PC-9 (cell line): ENCODE measurements around the gene AKAP5. TPM values are rescaled to one million over a fixed set of nuclear protein-coding genes. Genes with fewer than 3 reads are reported as not detected.

Experiments used
- BruUV-seq: library from RNA; stranded (reverse); fragments of 400-500 nt; replicated peaks from 2 replicates; lab custom pipeline; 2021; lab: Mats Ljungman, UMichigan
- CTCF ChIA-PET: fragments of 300-600 bp; sonication (Branson Sonifier 250); formaldehyde crosslinking; loops from one replicate; lab custom pipeline; 2022; ENCODE audit warnings: antibody characterized with exemption; lab: Charles Lee
- POLR2A ChIA-PET: fragments of 300-600 bp; sonication (Branson Sonifier 250); formaldehyde crosslinking; loops from one replicate; lab custom pipeline; 2022; ENCODE audit warnings: antibody characterized with exemption; ENCODE audit not compliant: unreplicated experiment; lab: Charles Lee
- DNase-seq, 2 experiments: peaks; one replicate each; pipeline versions ENCODE4 v3.0.0 to v3.0.0-alpha.2; 2015 to 2022; ENCODE audit warnings: mixed read lengths in 1 of 2
- H2AFZ ChIP-seq: fragments of 200-600 bp; sonication (generic); 2 replicates; pipeline ENCODE4 v1.8.1; 2017; ENCODE audit warnings: antibody characterized with exemption
- H3F3A ChIP-seq: fragments of 200-600 bp; sonication (generic); 2 replicates; pipeline ENCODE4 v1.8.1; 2017; ENCODE audit warnings: antibody characterized with exemption, mild to moderate bottlenecking, low read depth; ENCODE audit not compliant: insufficient read depth
- H3K27ac ChIP-seq: fragments of 200-600 bp; sonication (generic); 2 replicates; pipeline ENCODE4 v1.6.1; 2016; ENCODE audit warnings: mixed run types
- H3K27me3 ChIP-seq: fragments of 200-600 bp; sonication (generic); 2 replicates; pipeline ENCODE4 v1.6.1; 2016; ENCODE audit warnings: low read depth, mixed run types; ENCODE audit not compliant: insufficient read depth
- H3K36me3 ChIP-seq: fragments of 200-600 bp; sonication (generic); 2 replicates; pipeline ENCODE4 v1.6.1; 2016; ENCODE audit warnings: low read depth, mixed run types
- H3K4me1 ChIP-seq: fragments of 200-600 bp; sonication (generic); replicated peaks from 2 replicates; pipeline ENCODE4 v1.6.1; 2016; ENCODE audit warnings: mixed run types; ENCODE audit not compliant: insufficient read depth
- H3K4me2 ChIP-seq: fragments of 200-600 bp; sonication (generic); 2 replicates; pipeline ENCODE4 v1.6.1; 2017; ENCODE audit warnings: mixed run types
- H3K4me3 ChIP-seq: fragments of 200-600 bp; sonication (generic); 2 replicates; pipeline ENCODE4 v1.6.1; 2016; ENCODE audit warnings: mixed run types
- H3K79me2 ChIP-seq: fragments of 200-600 bp; sonication (generic); 2 replicates; pipeline ENCODE4 v1.6.1; 2017; ENCODE audit warnings: low read depth, mixed run types
- H3K9me2 ChIP-seq: fragments of 200-600 bp; sonication (generic); 2 replicates; pipeline ENCODE4 v1.8.1; 2017; ENCODE audit warnings: mild to moderate bottlenecking; ENCODE audit not compliant: insufficient read depth
- H3K9me3 ChIP-seq: fragments of 200-600 bp; sonication (generic); 2 replicates; pipeline ENCODE4 v1.8.1; 2016; ENCODE audit warnings: low read depth; ENCODE audit not compliant: insufficient read depth
- H4K20me1 ChIP-seq: fragments of 200-600 bp; sonication (generic); 2 replicates; pipeline ENCODE4 v1.8.1; 2017; ENCODE audit not compliant: insufficient read depth
- CTCF ChIP-seq: fragments of 200-600 bp; sonication (generic); conservative IDR thresholded peaks from 2 replicates; pipeline ENCODE4 v1.6.1; 2017; ENCODE audit warnings: mixed run types, antibody characterized with exemption, mild to moderate bottlenecking, moderate library complexity
- EZH2 ChIP-seq: fragments of 200-600 bp; sonication (generic); IDR thresholded peaks from 2 replicates; pipeline ENCODE4 v1.8.0; 2017; ENCODE audit warnings: antibody characterized with exemption, low read depth
- intact Hi-C: fragments of 100-400 bp; cut with micrococcal nuclease; formaldehyde crosslinking; loops from one replicate; pipeline ENCODE4 v1.10.0; 2022; ENCODE audit not compliant: unreplicated experiment
- total RNA-seq: library from RNA; stranded (reverse); gene quantifications from 2 replicates; pipeline ENCODE4 v1.2.3, GENCODE V29; 2021

The AKAP5 gene
- total RNA-seq, 1 experiment from 2014 or later: 0.72 TPM

GRCh38 chr14:64444140-64444539 lies 21.2 kb upstream of the AKAP5 start:
- H3K4me1 ChIP-seq: peaks cover 4% of the 10 kb centered on the region
- ChIA-PET CTCF (interaction anchor here (0.7 kb wide), 1 partner anchor 59 kb away, joined by 8 read pairs; the partner anchor contains the start of gene ZBTB25), POLR2A (no interaction called here)
- H3K4me3 ChIP-seq: no peak overlapping the region
- H3K4me2 ChIP-seq: no peak overlapping the region
- H3K36me3 ChIP-seq: peaks cover 35% of the 10 kb centered on the region
- no peaks in the 10 kb centered on the region for H3K79me2 ChIP-seq
- H2AFZ ChIP-seq: no peak overlapping the region
- H3K27me3 ChIP-seq: no peaks in the 10 kb centered on the region
- intact Hi-C loops: no loop called here
- DNase-seq: no peak
- peaks cover 7% of the 10 kb centered on the region; the same call in 1 of the 2 replicates for H3F3A ChIP-seq
- H3K9me2 ChIP-seq: no peaks in the 10 kb centered on the region
- TF ChIP-seq EZH2: no peak
- TF ChIP-seq CTCF: no peak
- H3K27ac ChIP-seq: no peak overlapping the region
- no TSS peak for BruUV-seq
- H4K20me1 ChIP-seq: no peaks in the 10 kb centered on the region
- no peaks in the 10 kb centered on the region for H3K9me3 ChIP-seq

- no peak overlapping the region for H3K4me2 ChIP-seq
- no peak overlapping the region for H3K4me3 ChIP-seq
- no peak overlapping the region for H3K27ac ChIP-seq
- ChIA-PET CTCF (interaction anchor here (0.7 kb wide), 1 partner anchor 8 kb away, joined by 3 read pairs; no protein-coding TSS in a partner anchor), POLR2A (no interaction called here)
- peaks cover 32% of the 10 kb centered on the region for H3K36me3 ChIP-seq
- no peaks in the 10 kb centered on the region for H3K27me3 ChIP-seq
- intact Hi-C loops: no loop called here
- TF ChIP-seq CTCF (no peak), EZH2 (no peak)
- H3K9me2 ChIP-seq: no peaks in the 10 kb centered on the region
- no TSS peak for BruUV-seq
- H3F3A ChIP-seq: 0 out of 2 replicates have a peak, but pooled peaks cover 4% of the 10 kb centered on the region
- H3K4me1 ChIP-seq: no peaks in the 10 kb centered on the region
- H4K20me1 ChIP-seq: no peaks in the 10 kb centered on the region
- no peaks in the 10 kb centered on the region for H3K9me3 ChIP-seq
- H3K79me2 ChIP-seq: no peaks in the 10 kb centered on the region
- DNase-seq: no peak
- H2AFZ ChIP-seq: no peak overlapping the region
Measured at GRCh38 chr14:64444984-64445845, 20.1 kb upstream of the AKAP5 start.

- intact Hi-C loops: no loop called here
- BruUV-seq: no TSS peak
- TF ChIP-seq CTCF (no peak), EZH2 (no peak)
- peaks cover 20% of the 10 kb centered on the region for H3K36me3 ChIP-seq
- no peaks in the 10 kb centered on the region for H4K20me1 ChIP-seq
- 0 out of 2 replicates have a peak, but pooled peaks cover 4% of the 10 kb centered on the region for H3F3A ChIP-seq
- no peaks in the 10 kb centered on the region for H3K9me3 ChIP-seq
- no peaks in the 10 kb centered on the region for H3K4me1 ChIP-seq
- H3K79me2 ChIP-seq: no peaks in the 10 kb centered on the region
- H3K27ac ChIP-seq: no peak overlapping the region
- ChIA-PET POLR2A (interaction anchor here (0.6 kb wide), 1 partner anchor 54 kb away, joined by 3 read pairs; no protein-coding TSS in a partner anchor), CTCF (interaction anchor here (0.6 kb wide), 1 partner anchor 41 kb away, joined by 3 read pairs; no protein-coding TSS in a partner anchor)
- no peak for DNase-seq
- H2AFZ ChIP-seq: no peak overlapping the region
- H3K27me3 ChIP-seq: no peaks in the 10 kb centered on the region
- no peak overlapping the region for H3K4me2 ChIP-seq
- no peaks in the 10 kb centered on the region for H3K9me2 ChIP-seq
- H3K4me3 ChIP-seq: no peak overlapping the region
Measured at GRCh38 chr14:64447876-64448670, 17.2 kb upstream of the AKAP5 start.
